Brain microvascular endothelial cell (primary cell): ENCODE results near the gene ZNF787.

Source experiments
- DNase-seq: peaks from one replicate; pipeline ENCODE4 v3.0.0-alpha.2; 2020
- H3K27ac ChIP-seq: fragments of 250-450 bp; sonication (Bioruptor Pico); 2 replicates; pipeline ENCODE4 v1.5.1; 2020; ENCODE audit warnings: mild to moderate bottlenecking, moderate library complexity
- H3K27me3 ChIP-seq: fragments of 250-450 bp; sonication (Bioruptor Pico); replicated peaks from 2 replicates; pipeline ENCODE4 v1.5.1; 2020; ENCODE audit warnings: mild to moderate bottlenecking
- H3K36me3 ChIP-seq: fragments of 250-450 bp; sonication (Bioruptor Pico); replicated peaks from 2 replicates; pipeline ENCODE4 v1.5.1; 2020; ENCODE audit warnings: mild to moderate bottlenecking
- H3K4me3 ChIP-seq: 2 replicates; pipeline ENCODE4 v1.5.1; 2011; ENCODE audit warnings: low read depth, mild to moderate bottlenecking, control low read depth, low read length, moderate library complexity
- CTCF ChIP-seq: IDR thresholded peaks from 2 replicates; pipeline ENCODE4 v1.5.1; 2011; ENCODE audit warnings: low read depth, mild to moderate bottlenecking, moderate library complexity, low read length, control low read depth, inconsistent platforms; ENCODE audit errors: missing control alignments
- in situ Hi-C: cut with HindIII; loops from 2 replicates; pipeline ENCODE4 v1.10.0; 2017; ENCODE audit warnings: low sequenced_read_pairs, low pct_ligation_motif_present

ZNF787 gene

GRCh38 chr19:56121180-56122167 lies at the start of gene ZNF787:
ZNF787 (minus strand) TSS chr19:56121295; CDS start chr19:56103217, 18,078 bp downstream.
- TF ChIP-seq CTCF: peak; percentile 2
- H3K36me3 ChIP-seq: no peaks in the 10 kb centered on the region
- H3K4me3 ChIP-seq: peak within 1 kb of the TSS; percentile 77
- in situ Hi-C loops: no loop called here
- DNase-seq: peak; percentile 91
- peak within 1 kb of the TSS; percentile 86 for H3K27ac ChIP-seq
- H3K27me3 ChIP-seq: no peaks in the 10 kb centered on the region

- Histone ChIP-seq H3K27me3 (no peaks in the 10 kb centered on the region), H3K27ac (no peak overlapping the region), H3K4me3 (no peak overlapping the region), H3K36me3 (no peaks in the 10 kb centered on the region)
- peak; percentile 16 for DNase-seq
- in situ Hi-C loops: no loop called here
- no peak for TF ChIP-seq CTCF
Observed at GRCh38 chr19:56170261-56170660, 49.2 kb upstream of the ZNF787 start.

GRCh38 chr19:56167064-56167578 lies 46.0 kb upstream of the ZNF787 start:
- in situ Hi-C loops: no loop called here
- Histone ChIP-seq H3K36me3 (no peaks in the 10 kb centered on the region), H3K27me3 (no peaks in the 10 kb centered on the region), H3K4me3 (no peak overlapping the region), H3K27ac (no peak overlapping the region)
- TF ChIP-seq CTCF: no peak
- DNase-seq: no peak

GRCh38 chr19:56163097-56163496 lies 42.0 kb upstream of the ZNF787 start:
- no peak overlapping the region for H3K4me3 ChIP-seq
- no peak for DNase-seq
- no peak overlapping the region for H3K27ac ChIP-seq
- H3K27me3 ChIP-seq: no peaks in the 10 kb centered on the region
- in situ Hi-C loops: no loop called here
- no peak for TF ChIP-seq CTCF
- H3K36me3 ChIP-seq: peaks cover 14% of the 10 kb centered on the region

GRCh38 chr19:56162258-56162657 lies 41.2 kb upstream of the ZNF787 start:
- no peak overlapping the region for H3K4me3 ChIP-seq
- no peaks in the 10 kb centered on the region for H3K27me3 ChIP-seq
- no peak overlapping the region for H3K27ac ChIP-seq
- in situ Hi-C loops: no loop called here
- peak; percentile 75 for DNase-seq
- TF ChIP-seq CTCF: no peak
- peaks cover 14% of the 10 kb centered on the region for H3K36me3 ChIP-seq
